Kasumi-1 (cell line): ENCODE measurements around the gene EWSR1.
A peak's percentile ranks its signal among the peaks of the same experiment; 100 is the strongest.
"Not testable (repeated sequence)": the region's sequence is repeated elsewhere in the genome, so short reads cannot be mapped to it uniquely, and the experiment has no call there.

Experiments
- DNase-seq, 2 experiments: peaks; one replicate each; lab custom pipeline; 2025; lab: John Stamatoyannopoulos, UW

EWSR1 gene, protein sequence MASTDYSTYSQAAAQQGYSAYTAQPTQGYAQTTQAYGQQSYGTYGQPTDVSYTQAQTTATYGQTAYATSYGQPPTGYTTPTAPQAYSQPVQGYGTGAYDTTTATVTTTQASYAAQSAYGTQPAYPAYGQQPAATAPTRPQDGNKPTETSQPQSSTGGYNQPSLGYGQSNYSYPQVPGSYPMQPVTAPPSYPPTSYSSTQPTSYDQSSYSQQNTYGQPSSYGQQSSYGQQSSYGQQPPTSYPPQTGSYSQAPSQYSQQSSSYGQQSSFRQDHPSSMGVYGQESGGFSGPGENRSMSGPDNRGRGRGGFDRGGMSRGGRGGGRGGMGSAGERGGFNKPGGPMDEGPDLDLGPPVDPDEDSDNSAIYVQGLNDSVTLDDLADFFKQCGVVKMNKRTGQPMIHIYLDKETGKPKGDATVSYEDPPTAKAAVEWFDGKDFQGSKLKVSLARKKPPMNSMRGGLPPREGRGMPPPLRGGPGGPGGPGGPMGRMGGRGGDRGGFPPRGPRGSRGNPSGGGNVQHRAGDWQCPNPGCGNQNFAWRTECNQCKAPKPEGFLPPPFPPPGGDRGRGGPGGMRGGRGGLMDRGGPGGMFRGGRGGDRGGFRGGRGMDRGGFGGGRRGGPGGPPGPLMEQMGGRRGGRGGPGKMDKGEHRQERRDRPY

DNA sequence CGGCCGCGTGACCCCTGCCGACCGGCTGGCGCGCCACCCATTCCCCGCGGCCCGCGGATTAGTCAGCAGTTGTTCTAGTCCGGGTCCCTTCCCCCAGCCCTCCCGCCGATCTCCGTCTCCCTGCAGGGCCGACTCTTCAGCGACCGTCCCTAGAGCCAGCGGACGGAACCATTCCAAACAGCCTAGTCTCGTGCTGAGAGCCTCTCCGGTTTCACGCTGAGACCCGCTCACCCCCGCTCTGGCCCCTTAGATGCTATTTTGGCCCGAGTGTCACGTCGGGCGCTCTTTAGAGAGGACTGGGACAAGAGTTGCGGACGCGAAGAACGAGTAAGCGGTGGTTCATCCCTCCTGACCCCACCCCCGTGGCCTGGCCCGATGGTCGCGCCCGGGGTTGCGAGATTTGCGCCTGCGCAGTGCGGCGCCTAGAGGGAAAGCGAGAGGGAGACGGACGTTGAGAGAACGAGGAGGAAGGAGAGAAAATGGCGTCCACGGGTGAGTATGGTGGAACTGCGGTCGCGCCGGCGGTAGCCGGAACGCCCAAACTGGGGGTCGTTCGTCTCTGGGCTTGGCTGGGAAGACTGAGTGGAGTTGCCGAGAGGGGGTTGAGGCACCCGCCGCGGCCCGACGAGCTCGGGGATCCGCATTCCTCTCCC, at the start of gene EWSR1, which contains the start of gene RHBDD3:
TSS of gene EWSR1 (plus strand) at position 411 of the 653 bp plus-strand sequence. CDS start at position 480, 69 bp downstream.
TSS of gene RHBDD3 (minus strand) at position 124 of the 653 bp plus-strand sequence. CDS start 2,355 bp downstream, outside the sequence.
- peak; percentile 92 to 94 for DNase-seq

DNA sequence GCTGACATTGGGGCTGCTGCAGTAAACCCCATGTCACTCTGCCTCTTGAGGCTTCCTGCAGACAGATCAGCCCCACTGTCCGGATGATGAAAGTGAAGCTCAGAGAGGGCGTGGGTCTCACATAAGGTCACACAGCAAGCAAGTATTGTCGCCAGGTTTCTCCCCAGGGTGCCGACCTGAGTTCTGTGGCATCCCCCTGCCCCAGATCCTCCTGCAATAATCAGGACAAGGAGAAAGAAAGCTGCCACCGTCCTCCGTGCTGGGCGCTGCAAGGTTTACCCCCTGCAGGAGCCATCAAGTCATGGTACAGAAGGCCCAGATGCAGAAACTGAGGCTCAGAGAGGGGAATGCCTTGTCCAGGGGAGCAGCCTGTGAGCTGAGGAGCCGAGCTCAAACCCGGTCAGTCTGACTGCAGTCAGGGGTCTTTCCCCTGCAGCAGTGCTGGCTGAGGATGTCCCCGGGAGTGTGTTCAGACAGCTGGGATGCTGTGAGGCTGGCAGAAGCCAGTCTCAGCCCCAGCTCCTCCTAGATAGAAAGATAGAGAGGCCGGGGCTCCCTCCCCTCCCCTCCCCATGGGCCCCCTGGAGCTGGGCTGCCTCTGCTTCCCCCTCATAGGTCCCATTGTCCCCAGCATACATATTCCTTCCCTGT, 49.2 kb upstream of the EWSR1 start:
- no peak for DNase-seq

DNA sequence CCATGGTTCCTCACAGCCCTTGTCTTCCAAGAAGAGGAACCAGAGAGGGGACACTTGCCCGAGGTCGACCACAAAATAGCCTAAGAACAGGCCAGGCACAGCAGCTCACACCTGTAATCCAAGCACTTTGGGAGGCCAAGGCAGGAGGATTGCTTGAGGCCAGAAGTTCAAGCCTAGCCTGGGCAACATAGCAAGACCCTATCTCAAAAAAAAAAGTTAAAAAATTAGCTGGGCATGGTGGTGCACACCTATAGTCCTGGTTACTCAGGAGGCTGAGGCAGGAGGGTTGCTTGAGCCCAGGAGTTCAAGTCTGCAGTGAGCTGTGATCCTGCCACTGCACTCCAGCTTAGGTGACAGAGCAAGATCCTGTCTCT, 48.7 kb upstream of the EWSR1 start:
- DNase-seq = not testable (repeated sequence)

DNA sequence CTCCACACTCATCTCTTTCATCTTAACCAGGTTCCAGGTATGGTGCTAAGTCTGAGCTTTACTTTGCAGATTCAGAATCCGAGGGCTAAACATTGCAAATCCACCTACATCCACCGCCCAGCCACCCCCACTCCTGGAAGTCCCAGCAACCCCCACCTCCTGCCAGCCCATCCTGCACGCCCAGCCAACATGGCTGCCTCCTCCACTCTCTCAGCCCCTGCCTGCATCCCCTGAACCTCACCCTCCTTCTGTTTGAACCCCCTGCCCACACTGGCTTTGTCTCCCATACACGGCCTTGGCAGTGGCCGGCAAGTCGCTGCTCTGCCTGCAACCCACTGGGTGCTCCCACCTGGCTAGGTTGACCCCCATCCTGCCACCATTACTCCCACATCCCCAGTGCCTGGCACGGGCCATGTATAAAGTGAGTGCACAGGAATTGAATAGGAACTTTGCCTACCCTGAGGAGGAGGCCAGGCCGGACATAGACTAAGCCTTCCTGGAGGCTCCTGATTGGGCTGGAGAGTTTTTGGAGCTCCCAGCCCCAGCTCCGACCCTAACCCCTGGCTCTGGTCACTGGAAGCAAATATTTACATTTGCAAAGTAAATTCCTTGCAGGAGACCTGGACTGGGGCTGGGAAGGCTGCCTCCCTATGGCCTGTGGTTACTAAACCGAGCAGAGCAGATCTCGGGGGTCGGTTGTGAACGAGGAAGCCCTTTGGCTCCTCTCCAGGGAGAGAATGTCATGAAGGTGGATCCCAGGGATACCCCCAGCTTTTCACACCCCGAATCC, 48.0 kb upstream of the EWSR1 start:
- DNase-seq = no peak

DNA sequence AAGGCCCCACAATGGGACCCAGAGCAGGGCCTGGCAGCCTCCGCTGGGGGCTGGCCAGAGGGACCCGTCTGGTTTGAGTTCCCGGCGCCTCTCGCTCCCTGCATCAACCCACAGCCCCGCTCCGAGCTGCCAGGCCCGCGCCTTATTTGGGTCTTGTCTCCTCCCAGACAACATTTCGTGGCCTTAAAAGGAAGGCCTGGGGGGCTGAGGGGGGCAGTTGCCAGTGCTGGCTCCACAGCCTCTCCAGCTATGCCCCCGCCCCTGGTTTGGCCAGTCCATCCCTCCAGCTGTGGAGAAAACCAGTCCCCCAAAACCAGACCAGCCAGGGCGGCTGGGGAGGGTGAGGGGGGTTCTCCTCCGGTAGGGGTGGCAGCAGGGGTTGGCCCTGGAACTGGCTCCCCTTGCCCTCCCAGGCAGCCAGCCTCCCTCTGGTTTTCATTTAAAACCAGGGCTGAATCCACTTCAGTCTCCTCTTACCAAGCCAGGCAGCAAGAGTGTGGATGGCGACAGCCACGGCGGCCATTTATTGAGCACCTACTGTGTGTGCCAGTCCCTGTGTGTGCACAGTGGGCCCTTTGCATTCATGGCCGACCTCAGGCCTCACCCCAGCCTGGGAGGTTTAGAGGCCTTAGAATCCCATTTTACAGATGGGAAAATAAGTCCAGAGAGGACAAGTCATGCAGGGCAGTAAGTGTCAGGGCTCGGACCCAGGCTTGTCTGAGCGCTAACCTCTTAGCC, 43.8 kb upstream of the EWSR1 start:
- DNase-seq = no peak

DNA sequence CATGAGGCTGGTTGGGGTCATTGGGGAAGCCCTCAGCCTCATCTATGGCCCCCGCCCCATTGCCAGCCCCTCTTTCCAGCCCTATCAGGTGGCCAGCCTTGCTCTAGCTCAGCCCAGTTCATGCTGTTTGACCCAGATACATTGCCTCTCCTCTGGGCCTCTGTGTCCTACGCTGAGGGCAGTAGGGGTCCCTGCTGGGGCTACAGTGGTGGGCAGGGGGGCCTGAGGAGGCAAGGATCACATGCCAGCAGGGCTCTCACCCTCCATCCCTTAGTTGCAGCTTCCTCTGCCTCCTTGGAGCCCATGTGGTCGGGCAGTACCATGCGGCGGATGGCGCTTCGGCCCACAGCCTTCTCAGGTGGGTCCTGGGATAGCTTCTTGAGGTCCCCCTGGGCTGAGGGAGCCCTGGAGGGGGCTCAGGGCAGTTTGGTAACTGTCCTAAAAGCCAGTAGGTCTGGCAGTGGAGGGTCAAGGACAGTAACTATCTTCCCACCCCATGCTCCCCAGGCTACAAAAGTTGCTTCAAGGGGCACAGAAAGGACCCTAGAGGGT, 43.1 kb upstream of the EWSR1 start:
- no peak for DNase-seq

DNA sequence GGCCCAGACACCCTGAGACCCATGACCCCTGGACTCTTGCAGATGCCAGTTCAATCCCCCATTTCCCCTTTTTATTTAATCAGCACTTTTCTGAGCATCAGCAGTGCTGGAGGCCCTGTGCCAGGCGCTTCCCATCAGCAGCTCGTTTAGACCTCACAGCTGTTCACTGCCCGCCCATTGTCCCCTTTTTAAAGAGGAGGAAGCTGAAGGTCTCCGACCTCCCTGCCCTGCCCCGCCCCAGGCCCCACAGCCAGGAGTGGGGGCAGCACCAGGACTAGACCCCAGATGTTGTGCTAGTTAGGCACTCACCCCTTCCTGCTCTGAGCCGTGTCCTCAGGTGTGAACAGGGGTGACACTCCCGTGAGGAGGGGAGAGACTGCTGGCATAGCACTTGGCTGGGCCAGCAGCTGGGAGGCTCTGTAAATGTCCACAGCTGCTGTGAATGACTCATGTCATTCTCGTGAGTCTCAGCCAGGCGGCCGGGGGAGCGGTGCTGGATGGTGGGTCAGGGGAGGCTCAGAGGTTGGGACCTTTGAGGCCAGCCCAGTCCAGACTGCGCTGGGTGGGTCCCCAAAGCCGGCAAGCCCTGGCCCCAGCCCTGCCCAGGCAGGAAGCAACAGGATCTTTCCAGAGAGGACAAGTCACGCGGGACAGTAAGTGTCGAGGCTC, 42.5 kb upstream of the EWSR1 start:
- peak in 1 of 2 experiments; percentile 4 for DNase-seq

DNA sequence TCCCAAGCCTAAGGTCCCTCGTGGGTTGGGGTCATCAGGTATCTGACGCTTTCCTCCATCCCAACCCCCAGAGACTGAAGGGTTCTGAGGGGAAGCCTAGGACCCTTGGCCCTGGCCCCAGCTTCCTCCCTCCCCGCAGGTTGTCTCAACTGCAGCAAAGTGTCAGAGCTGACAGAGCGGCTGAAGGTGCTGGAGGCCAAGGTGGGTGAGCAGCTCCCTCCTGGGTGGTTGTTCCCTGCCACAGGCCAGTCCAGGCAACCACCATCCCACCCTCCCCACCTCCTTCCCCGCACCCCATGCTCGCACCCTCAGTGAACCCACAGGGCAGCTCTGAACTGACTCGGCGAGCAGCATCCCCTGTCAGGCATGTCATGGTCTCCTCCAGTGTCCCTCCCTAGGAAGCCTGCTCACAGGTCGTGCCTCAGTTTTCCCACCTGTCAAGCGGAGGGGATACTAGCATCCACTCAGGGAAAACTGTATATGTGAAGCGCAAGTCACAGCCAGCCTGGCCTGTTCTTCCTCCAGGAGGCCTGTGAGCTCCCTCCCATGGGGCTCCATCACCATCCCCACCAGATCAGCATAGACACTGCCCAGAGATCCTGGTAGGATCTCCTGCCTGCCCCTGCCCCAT, 41.6 kb upstream of the EWSR1 start:
- DNase-seq = no peak

DNA sequence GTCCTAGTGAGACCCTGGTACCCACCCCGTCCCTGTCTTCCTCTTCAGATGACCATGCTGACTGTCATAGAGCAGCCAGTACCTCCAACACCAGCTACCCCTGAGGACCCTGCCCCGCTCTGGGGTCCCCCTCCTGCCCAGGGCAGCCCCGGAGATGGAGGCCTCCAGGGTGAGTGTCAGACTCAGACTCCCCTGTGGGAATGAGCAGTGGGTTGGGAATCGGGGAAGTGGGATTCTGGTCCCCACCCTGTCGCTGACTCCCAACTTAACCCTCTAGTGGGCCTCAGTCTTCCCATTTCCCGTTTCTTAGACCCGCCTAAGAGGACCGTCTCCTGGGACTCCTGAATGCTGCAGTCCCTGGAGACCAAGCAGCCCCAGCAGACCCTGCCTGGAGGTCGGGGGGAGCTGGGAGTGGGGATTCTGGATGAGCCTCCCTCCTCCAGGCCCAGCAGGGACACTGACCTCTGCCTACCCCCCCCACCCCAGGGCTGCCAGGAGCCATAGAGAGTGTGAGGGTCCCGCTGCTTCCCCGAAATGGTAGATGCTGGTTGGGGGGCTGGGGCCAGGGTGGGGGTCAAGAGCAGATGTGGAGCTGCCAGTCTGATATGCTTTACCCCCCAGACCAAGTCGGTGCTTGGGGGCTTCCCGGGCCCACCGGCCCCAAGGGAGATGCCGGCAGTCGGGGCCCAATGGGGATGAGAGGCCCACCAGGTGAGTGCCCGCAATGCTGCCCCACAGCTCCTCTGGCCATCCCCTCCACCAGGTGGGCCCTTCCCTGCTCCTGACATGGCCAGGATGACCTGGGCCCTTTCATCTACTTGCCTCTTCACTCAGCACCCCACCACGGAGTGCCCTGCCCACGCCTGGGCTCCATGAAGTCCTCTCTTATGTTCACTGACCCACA, 36.8 kb upstream of the EWSR1 start:
- DNase-seq = no peak

DNA sequence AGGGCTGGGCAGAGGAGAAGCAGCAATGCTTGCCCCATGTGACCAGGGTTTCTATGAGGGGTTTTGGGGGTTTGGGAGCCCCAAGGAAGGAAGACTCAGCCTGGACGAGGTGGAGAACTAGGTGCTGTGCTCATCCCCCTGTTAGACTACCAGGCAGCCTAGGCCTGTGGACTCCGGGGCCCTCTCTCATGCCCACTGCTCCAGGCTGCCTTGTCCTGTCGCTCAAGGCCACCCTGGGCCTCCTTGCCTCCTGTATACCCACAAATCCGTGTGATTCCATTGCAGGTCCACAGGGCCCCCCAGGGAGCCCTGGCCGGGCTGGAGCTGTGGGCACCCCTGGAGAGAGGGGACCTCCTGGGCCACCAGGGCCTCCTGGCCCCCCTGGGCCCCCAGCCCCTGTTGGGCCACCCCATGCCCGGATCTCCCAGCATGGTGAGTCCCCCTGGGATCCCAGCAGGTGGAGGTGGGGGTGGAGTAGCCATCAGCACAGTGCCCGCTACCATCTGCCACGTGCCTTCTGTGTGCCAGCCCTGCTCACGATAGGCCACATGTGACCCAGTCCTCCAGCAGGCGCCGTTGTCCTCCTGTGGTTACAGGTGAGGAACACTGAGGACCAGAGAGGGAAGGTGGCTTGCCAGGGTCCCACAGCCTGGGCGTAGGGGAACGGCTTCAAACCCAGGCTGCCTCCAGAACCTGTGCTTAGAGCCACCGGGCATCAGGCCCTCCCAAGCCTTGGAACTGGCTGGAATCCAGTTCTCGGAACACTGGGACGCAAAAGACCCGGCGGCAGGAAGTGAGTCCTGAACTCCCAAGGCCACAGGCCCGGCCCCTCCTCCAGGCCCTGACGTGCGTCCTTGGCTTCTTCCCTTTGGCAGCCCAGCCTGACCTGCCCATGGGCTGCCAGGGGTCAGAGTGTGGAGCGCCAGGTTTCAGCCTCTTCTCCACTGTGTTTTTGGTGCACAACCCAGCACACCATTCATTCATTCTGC, 35.8 kb upstream of the EWSR1 start:
- DNase-seq = no peak

DNA sequence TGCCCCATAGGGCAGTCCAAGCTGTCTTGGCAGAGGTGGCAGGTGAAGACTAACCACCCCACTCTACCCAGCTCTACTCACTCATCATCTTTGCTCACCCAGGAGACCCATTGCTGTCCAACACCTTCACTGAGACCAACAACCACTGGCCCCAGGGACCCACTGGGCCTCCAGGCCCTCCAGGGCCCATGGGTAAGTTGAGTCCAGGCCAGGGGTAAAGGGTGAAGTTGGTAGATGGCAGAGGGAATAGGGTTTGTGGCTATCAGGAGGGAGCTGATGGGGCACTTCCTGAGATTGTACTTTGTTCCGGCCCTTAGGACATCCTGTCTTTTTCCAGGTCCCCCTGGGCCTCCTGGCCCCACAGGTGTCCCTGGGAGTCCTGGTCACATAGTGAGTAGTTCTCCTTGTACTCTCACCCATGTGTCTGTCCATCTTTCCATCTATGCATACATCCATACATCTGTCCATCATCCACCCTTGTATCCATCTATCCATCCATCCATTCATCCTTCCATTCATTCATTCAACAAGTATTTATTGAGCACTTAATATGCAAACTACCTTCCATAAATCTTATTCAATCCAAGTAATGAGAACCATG, 34.7 kb upstream of the EWSR1 start:
- DNase-seq = no peak

DNA sequence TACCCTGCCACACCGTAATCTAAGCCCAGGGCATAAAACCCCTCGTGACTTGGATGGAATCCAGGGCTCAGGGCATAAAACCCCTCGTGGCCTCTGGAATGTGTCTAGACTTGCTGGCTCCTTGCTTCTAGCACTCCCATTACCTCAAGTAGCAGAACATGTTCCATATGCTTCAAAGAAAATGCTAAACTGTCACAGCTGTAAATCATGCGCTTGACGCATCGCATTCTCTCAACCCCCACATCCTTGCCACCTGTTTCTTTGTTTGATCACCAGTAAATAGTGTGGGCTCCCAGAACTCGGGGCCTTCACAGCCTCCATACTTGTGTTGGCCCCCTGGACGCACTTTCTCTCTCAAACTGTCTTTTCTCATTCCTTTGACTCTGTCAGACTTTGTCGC, 27.6 kb upstream of the EWSR1 start:
- DNase-seq = not testable (repeated sequence)

DNA sequence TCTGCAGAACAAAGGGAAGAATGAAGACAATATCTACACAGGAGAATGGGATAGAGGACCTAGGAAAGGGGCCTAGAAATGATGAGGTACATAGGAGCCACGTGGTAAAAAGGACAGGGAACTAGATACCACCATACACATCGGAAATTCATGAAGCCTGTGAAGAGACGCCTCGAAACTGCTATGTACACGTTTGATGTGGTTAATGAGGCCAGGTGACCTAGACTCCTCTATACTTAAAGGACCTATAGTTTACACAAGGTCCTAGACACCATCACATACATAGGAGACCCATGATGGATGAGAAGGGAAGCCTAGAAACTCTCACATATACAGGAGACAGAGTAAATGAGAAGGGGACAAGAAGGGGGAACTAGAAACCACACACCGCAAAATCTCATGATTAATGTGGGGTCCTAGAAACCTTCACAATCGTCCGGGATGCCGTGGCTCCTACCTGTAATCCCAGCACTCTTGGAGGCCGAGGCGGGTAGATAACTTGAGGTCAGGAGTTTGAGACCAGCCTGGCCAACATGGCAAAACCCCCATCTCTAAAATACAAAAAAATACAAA, 24.1 kb upstream of the EWSR1 start:
- DNase-seq = no peak

DNA sequence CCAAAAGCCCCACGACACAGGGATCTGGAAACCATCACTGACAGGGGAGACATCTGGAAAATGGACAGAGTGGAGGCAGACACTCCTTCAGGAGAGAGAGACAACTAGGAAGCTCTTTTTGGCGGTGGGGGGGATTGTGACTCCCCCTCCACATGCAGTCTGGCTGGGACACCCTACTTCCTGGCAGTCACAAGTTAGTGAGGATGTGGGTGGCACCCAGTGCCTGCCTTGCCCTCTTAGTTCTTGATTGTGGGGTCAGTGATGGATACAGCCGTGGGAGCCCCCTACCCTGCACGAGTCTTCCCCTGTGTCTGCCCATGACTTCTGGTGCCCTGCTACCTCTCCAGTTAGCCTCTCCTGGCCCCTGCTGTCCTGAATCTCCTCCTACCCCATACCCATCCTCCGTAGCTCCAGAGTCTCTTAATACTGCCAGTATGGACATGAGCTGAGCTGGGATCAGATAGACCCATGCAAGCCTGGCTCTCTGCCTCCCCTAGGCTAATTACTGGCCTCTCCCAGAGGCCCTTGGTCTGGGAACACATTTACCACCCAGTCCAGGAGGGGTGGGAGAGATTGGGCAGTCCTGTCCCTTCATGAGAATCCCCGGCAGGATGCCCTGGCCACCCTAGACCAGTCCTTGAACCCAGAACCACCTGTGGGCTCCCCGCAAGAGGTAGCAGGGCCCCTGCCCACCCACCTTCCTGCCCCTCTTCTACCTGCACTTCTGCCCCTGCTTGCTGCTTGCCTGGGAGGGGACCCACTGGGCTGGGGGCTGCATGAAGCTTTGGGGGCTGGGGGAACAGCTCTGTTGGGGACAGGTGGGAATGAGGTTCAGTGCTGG, 23.1 kb upstream of the EWSR1 start:
- DNase-seq = no peak

DNA sequence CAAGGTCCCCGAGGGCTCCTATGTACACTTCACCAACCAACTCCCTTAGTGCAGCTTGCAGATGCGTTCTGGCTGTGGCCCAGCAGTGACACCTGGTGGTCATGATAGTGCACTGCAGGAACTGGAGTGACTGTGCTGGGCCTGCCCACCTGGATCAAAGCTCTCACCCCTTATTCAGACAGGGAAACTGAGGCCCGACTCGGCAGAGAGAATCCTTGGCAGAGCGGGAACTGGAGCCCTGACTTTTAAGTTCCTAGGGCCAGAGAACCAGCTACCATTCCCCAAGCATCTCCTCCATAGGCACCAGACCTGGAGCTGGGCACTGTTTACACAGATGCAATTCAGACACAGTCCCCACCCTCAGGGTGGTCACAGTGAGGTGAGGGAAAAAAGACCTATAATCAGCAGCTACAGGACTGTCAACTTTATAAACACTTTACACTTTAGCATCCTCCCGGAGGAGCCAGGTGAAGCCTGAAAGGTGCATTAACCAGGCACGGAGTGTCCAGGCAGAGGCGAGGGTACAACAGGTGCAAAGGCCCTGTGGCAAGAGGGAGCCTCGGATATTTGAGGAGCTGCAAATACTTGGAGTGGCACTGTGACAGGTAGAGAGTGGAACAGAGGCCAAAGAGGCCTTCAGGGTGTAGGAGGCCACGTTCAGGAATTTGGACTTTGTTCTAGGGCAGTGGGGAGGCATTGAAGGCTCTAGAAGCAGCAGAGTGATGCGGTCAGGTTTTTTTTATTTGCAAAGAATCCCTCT, 22.3 kb upstream of the EWSR1 start:
- peak; percentile 74 to 85 for DNase-seq
